Stomach (tissue), 4 donors: ENCODE results near the gene SCFD2.

Source experiments
- CTCF ChIP-seq, 7 experiments: fragments of 450-650 bp in 4 of 7; fragments of 200-600 bp in 3 of 7; sonication (generic) in 3 of 7; IDR thresholded peaks; one replicate each; pipeline ENCODE4 v1.5.1; 2016 to 2019; ENCODE audit warnings: antibody characterized with exemption in 7 of 7, control low read depth in 2 of 7, mild to moderate bottlenecking in 1 of 7
- POLR2AphosphoS5 ChIP-seq, 3 donors: sonication (generic); formaldehyde crosslinking; IDR thresholded peaks; one replicate each; pipeline ENCODE4 v1.6.1; 2016; ENCODE audit warnings: antibody characterized with exemption in 3 of 3

GRCh38 chr4:52852041-52852440 lies 513.8 kb downstream of the SCFD2 start:
- TF ChIP-seq CTCF (IDR thresholded peaks at IDR 0.05), result no peak
- TF ChIP-seq POLR2AphosphoS5 (IDR thresholded peaks at IDR 0.05), result no peak
